Measurements from ENCODE around the gene IL23R.

GRCh38 chr1:67165468-67166041 lies 699 bp upstream of the IL23R start:
- TF ChIP-seq CTCF (IDR thresholded peaks at IDR 0.05 in 8 of 11, conservative IDR thresholded peaks at IDR 0.05 in 3 of 11) (no peak), POLR2A (IDR thresholded peaks at IDR 0.05) (no peak)

All from spleen (tissue), 7 donors.